Fibroblast of mammary gland (primary cell): ENCODE data around the gene MYH14.

Experiments
- DNase-seq: peaks from one replicate; pipeline ENCODE4 v3.0.0-alpha.2; 2010; ENCODE audit warnings: low read depth
- H3K4me3 ChIP-seq: 2 replicates; pipeline ENCODE4 v1.5.1; 2011; ENCODE audit warnings: low read depth, mild to moderate bottlenecking, low read length, moderate library complexity; ENCODE audit not compliant: control insufficient read depth
- TF ChIP-seq, protein P1 (sequence below): conservative IDR thresholded peaks from 2 replicates; pipeline ENCODE4 v1.5.1; 2011; ENCODE audit warnings: low read depth, low read length, inconsistent platforms; ENCODE audit not compliant: control insufficient read depth, insufficient read depth

Gene MYH14

DNA sequence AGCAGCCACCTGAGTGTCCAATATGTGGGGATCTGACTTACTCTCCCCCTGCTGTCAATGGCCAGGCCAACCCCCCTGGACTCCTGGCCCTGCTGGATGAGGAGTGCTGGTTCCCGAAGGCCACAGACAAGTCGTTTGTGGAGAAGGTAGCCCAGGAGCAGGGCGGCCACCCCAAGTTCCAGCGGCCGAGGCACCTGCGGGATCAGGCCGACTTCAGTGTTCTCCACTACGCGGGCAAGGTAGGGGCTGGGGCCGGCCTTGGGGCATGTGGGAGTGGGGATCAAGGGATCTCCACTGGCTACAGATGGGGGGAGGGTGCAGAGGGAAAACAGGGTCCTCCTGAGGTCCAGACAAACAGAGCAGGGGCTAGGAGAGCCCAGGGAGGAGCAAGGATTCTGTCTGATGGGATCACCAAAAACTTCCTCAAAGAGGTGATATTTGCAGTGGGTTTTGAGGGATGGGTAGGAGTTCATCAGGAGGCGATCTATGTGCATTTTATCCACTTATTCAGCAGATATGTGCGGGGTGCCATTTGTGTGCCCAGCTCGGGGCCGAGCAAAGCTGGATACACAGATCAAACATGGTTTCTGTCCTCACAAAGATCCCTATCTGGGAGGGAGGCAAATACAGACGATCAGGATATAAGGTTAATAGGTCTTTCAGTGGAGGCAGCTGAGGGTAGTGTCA lies 47.2 kb downstream of the MYH14 start:
- TF ChIP-seq, protein P1, sequence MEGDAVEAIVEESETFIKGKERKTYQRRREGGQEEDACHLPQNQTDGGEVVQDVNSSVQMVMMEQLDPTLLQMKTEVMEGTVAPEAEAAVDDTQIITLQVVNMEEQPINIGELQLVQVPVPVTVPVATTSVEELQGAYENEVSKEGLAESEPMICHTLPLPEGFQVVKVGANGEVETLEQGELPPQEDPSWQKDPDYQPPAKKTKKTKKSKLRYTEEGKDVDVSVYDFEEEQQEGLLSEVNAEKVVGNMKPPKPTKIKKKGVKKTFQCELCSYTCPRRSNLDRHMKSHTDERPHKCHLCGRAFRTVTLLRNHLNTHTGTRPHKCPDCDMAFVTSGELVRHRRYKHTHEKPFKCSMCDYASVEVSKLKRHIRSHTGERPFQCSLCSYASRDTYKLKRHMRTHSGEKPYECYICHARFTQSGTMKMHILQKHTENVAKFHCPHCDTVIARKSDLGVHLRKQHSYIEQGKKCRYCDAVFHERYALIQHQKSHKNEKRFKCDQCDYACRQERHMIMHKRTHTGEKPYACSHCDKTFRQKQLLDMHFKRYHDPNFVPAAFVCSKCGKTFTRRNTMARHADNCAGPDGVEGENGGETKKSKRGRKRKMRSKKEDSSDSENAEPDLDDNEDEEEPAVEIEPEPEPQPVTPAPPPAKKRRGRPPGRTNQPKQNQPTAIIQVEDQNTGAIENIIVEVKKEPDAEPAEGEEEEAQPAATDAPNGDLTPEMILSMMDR, result no peak
- no peak overlapping the region for H3K4me3 ChIP-seq
- no peak for DNase-seq

DNA sequence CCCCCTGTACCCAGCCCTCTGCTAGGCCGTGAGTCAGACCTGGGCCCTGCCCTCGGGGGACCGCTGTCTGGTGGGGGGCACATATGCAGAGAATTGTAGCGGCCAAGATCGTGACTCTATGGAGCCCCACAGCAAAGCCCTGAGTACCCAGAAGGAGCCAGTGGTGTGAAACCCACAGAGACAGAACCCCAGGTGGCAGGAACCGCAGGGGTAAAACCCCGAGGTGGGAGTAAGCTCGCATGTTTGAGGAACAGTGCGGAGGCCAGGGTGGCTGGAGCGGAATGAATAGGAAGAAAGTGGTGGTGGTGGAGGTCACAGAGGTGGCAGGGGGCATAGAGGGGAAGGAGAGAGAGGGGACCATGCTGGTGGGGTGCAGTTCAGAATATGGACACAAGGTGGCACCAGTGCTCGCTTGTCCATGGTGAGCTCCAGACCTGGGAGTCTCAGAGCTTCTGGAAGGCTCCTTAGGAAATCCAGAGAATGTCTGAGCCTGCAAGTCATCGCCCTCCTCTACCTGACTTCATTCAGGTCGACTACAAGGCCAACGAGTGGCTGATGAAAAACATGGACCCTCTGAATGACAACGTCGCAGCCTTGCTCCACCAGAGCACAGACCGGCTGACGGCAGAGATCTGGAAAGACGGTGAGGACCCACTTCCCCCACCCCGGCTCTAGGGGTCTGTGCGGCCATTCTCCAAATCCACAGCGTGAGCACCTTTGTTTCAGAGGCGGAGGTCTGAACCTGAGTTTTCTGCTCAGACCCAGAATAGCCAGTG lies 48.9 kb downstream of the MYH14 start:
- DNase-seq, result peak; percentile 29
- TF ChIP-seq, protein P1, result peak; percentile 80

DNA sequence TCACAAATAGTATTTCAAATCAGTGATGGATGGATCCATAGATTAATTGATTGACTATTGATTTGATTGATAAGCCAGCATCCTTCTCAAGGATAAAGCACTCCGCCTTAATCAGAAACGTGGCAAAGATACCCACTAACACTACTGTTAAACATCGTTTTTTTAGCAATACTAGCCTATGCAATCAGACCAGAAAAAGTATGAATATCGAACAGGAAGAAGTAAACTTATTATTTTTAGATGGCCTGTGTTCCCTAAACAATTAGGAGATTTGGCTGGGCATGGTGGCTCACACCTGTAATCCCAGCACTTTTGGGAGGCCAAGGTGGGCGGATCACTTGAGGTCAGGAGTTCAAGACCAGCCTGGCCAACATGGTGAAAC lies 49.5 kb downstream of the MYH14 start:
- TF ChIP-seq, protein P1, result no peak
- no peak for DNase-seq
- no peak overlapping the region for H3K4me3 ChIP-seq

More for the DNA sequence above, 48.9 kb downstream of the MYH14 start:
- no peak overlapping the region for H3K4me3 ChIP-seq

DNA sequence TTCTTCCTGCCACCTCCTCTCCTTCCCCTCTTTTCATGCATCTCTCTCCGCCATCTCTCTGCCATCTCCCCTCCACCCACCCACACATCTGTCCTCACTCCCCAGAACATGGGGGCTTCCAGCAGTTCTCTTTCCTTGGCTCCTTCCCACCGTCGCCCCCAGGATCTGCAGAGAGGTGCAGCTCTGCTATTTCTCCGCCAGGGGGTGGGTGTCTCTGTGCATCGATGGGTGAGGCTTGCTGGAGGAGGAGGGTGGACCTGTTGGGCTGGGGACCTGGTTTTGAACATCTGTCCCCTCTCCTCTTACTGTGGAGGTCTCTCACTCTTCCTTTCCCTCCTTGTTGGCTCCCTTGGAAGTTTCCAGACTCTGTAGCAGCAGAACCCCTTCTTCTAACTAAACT lies 51.7 kb downstream of the MYH14 start:
- DNase-seq, result no peak
- no peak overlapping the region for H3K4me3 ChIP-seq
- TF ChIP-seq, protein P1, result peak; percentile 18

DNA sequence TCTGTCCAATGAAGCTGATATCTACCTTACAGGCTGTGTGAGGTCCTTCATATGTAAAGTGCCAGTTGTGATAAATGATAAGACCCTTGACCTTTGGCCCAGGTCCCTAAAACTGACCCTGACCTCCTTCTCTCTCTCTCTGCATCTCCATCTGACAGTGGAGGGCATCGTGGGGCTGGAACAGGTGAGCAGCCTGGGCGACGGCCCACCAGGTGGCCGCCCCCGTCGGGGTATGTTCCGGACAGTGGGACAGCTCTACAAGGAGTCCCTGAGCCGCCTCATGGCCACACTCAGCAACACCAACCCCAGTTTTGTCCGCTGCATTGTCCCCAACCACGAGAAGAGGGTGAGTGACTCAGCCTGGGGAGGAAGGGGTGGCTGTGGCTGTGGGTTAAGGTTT lies 53.7 kb downstream of the MYH14 start:
- H3K4me3 ChIP-seq, result no peak overlapping the region
- DNase-seq, result no peak
- TF ChIP-seq, protein P1, result no peak

DNA sequence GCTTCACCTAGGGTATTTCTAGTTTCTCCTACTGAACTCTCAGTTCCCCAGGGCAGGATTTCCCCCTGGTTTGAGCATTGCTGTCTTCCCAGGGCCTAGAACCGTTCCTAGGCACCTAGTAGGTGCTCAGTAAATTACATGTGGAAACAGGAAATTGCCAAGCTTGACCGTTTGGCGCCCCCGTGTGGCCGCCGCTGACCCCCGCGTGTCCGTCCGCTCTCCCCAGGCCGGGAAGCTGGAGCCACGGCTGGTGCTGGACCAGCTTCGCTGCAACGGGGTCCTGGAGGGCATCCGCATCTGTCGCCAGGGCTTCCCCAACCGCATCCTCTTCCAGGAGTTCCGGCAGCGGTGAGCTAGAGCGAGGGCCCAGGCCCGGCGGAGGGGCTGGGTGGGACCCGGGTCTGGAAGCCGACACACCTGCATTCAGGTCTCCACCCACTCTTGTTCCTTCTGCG lies 55.5 kb downstream of the MYH14 start:
- DNase-seq, result peak; percentile 7
- TF ChIP-seq, protein P1, result peak; percentile 51

More for the DNA sequence above, 55.5 kb downstream of the MYH14 start:
- H3K4me3 ChIP-seq, result no peak overlapping the region
